ENCODE data around the gene USP22.

DNA sequence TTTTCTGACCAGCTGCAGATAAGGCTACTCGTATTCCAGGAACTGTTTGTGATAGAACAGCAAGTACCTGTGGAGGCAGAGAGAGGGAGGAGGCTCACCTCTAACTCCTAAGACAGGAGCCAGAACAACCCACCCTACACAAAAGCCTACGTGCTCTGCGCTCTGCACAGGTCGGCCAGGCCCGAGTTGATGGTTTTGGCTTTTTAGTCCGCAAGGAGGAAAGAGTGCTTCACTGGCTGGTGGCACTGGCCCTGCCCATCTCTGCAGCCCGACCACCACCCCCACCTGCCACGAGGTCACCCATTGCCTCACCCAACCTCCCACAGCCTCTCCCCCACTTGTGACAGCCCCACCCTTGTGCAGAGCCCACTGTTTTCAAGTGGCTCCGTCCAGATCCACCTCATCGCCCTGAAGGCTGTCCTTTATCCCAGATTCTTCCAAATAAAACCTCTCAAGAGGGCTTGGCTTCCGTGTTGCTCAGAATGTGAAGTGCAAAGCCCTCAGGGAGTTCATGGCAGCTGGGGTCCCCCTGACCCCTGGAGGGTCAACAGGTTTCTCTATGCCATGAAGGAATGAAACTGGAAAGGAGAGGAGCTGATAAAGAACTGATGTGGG, 39.7 kb downstream of the USP22 start:
- TF ChIP-seq, protein P1, sequence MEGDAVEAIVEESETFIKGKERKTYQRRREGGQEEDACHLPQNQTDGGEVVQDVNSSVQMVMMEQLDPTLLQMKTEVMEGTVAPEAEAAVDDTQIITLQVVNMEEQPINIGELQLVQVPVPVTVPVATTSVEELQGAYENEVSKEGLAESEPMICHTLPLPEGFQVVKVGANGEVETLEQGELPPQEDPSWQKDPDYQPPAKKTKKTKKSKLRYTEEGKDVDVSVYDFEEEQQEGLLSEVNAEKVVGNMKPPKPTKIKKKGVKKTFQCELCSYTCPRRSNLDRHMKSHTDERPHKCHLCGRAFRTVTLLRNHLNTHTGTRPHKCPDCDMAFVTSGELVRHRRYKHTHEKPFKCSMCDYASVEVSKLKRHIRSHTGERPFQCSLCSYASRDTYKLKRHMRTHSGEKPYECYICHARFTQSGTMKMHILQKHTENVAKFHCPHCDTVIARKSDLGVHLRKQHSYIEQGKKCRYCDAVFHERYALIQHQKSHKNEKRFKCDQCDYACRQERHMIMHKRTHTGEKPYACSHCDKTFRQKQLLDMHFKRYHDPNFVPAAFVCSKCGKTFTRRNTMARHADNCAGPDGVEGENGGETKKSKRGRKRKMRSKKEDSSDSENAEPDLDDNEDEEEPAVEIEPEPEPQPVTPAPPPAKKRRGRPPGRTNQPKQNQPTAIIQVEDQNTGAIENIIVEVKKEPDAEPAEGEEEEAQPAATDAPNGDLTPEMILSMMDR (conservative IDR thresholded peaks at IDR 0.05 in 1 of 2, IDR thresholded peaks at IDR 0.05 in 1 of 2; ENCODE audit: low read depth in 1 of 2, low read length in 2 of 2) = no peak
- no peak for TF ChIP-seq EZH2 (IDR thresholded peaks at IDR 0.05; ENCODE audit: low read length, missing control alignments)
